ENCODE data around the gene ACO1.
A peak's percentile ranks its signal among the peaks of the same experiment; 100 is the strongest.
"Not testable (repeated sequence)": the region's sequence is repeated elsewhere in the genome, so short reads cannot be mapped to it uniquely, and the experiment has no call there.

The ACO1 gene

GRCh38 chr9:32384364-32385151 lies at the start of gene ACO1:
Gene ACO1 (plus strand): TSS chr9:32384643. CDS start chr9:32405507, 20,864 bp downstream.
- peak; percentile 84 for DNase-seq

- no peak for DNase-seq
Measured at GRCh38 chr9:32334916-32335895, 49.2 kb upstream of the ACO1 start.

DNA sequence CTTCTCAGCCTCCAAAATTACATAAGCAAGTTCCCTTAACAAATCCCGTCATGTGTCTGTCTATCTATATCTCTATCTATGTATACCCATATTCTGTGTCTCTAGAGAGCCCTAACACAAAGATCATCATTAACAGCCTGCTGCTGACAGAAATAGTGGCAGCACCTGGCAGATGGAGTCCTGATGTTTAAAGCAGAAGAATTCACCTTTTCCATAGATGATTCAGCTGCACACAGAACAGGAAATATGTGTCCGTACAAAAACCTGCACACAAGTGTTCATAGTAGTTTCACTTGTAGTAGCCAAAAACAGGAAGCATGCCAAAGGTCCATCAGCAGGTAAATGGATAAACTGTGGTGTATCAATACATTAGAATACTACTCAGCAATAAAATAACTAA lies 45.0 kb upstream of the ACO1 start:
- peak; percentile 5 for DNase-seq

DNA sequence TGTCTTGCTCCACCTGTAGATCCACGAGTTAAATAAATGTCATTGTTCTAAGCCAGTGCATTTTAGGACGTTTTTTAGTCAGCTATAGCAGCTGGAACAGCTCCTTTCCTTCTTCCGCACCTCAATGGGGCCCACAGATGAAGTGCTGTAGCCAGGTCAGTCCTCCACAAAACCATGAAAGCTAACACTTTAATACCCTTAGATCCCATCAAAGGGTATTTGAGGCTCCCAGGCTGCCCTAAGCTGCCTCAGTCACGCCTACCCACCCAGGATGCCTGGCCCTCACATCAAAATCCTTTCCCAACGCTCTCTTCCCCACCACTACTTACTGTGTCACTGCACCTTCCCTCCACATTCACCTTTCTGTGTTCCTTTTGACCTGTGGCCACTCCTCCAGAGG lies 44.1 kb upstream of the ACO1 start:
- no peak for DNase-seq

- peak; percentile 46 for DNase-seq
Measured at GRCh38 chr9:32344551-32345182, 39.8 kb upstream of the ACO1 start.

GRCh38 chr9:32345243-32345642 lies 39.2 kb upstream of the ACO1 start:
- no peak for DNase-seq

GRCh38 chr9:32347571-32347970 lies 36.9 kb upstream of the ACO1 start:
- DNase-seq, result no peak

- no peak for DNase-seq
Measured at GRCh38 chr9:32348106-32348695, 36.2 kb upstream of the ACO1 start.

GRCh38 chr9:32349013-32349412 lies 35.4 kb upstream of the ACO1 start:
- DNase-seq, result no peak

DNA sequence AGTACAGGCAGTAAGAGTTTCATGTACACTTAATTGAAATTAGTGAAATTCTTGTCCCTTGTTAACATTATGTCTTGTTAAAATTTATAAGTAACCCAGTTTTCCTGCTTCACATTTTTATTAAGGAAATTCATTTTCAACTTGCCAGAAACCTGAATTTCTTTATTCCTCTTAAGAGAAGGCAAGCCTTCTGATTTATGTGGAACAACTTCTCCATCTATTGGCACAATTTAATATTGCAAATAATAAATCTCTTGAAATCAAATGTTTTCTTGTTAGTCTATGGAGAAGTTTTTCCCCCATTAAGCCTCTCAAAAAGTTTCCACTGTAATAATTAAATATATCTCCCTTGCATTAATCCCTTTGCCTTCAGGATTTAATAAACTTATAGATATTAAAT lies 33.8 kb upstream of the ACO1 start:
- no peak for DNase-seq

DNA sequence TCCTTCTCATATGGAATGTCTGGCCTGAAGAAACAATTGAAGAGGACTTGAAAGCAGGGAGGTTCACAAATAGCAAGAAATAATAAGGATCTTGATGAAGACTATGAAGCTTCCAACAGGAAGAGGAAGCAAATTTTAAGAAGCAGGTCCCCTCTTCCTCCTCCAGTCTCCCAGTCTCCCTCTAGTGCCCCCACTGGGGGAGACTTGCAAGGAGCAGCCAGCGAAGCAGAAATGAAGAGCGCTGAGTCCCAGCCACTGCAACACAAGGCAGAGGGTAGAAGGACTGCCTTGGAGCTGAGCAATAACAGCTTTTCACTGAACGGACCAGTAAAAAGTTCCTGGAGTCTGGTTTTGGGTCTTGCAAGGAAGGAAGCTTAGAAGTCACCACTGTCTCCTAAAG lies 32.6 kb upstream of the ACO1 start:
- peak; percentile 11 for DNase-seq

GRCh38 chr9:32353476-32353875 lies 31.0 kb upstream of the ACO1 start:
- not testable (repeated sequence) for DNase-seq

- DNase-seq, result no peak
Measured at GRCh38 chr9:32359452-32359851, 25.0 kb upstream of the ACO1 start.

- DNase-seq, result no peak
Measured at GRCh38 chr9:32360983-32361673, 23.3 kb upstream of the ACO1 start.

GRCh38 chr9:32371279-32371678 lies 13.2 kb upstream of the ACO1 start:
- DNase-seq, result no peak

- no peak for DNase-seq
Measured at GRCh38 chr9:32371679-32372078, 12.8 kb upstream of the ACO1 start.

- DNase-seq, result no peak
Measured at GRCh38 chr9:32376285-32376684, 8.2 kb upstream of the ACO1 start.

DNA sequence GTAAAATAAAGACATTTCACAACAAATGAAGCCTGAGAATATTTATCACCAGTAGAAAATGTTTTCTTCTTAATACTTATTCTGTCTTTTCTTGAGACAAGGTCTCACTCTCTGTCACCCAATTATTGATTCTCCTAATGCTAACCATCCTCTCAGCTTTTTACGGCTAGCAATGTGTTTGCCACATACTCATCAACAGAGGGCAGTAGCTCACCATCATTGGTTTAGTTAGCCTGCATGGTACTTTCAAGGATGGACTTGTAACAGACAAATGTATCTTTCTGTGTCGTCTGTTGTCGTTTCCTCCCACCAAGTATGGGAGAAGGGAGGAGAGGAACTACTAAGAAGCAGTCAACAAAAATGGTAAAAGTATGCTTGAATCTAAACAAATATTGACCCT lies 5.9 kb upstream of the ACO1 start:
- peak; percentile 55 for DNase-seq

GRCh38 chr9:32378993-32379729 lies 5.3 kb upstream of the ACO1 start:
- DNase-seq, result peak; percentile 72

DNA sequence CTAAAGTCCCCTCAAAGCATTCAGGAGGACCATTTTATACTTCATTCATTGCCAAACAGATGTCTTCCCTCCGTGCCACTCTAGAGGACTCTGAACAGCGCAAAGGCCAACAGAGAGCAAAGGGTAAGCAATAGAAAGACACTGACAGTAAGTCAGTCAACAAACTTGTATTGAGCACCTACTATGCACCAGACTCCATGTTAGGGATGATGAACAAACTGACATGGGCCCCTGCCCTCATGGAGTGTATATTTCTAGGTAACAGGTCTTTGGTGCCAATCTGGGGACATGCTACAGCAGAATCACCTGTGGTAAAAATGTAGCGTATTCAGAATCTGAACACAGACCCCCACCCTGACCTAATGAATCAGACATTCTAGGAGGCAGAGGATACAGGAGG lies 3.5 kb upstream of the ACO1 start:
- DNase-seq, result no peak

- no peak for DNase-seq
Measured at GRCh38 chr9:32382565-32383320, 1.7 kb upstream of the ACO1 start.

Data from RPMI8226 (cell line).